ENCODE results near the gene ARFIP1.
"Not testable (repeated sequence)": the region's sequence is repeated elsewhere in the genome, so short reads cannot be mapped to it uniquely, and the experiment has no call there.

The ARFIP1 gene

DNA sequence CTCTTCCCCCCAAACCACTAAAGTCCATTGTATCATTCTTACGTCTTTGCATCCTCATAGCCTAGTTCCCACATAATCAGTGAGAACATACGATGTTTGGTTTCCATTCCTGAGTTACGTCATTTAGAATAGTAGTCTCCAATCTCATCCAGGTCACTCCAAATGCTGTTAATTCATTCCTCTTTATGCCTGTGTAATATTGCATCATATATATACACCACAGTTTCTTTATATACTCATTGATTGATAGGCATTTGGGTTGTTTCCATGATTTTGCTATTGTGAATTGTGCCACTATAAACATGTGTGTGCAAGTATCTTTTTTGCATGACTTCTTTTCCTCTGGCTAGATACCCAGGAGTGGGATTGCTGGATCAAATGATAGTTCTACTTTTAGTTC lies 57.2 kb downstream of the ARFIP1 start:
- no peak overlapping the region for H3K4me3 ChIP-seq (ENCODE audit: low read depth, low read length)
- TF ChIP-seq, protein P1, sequence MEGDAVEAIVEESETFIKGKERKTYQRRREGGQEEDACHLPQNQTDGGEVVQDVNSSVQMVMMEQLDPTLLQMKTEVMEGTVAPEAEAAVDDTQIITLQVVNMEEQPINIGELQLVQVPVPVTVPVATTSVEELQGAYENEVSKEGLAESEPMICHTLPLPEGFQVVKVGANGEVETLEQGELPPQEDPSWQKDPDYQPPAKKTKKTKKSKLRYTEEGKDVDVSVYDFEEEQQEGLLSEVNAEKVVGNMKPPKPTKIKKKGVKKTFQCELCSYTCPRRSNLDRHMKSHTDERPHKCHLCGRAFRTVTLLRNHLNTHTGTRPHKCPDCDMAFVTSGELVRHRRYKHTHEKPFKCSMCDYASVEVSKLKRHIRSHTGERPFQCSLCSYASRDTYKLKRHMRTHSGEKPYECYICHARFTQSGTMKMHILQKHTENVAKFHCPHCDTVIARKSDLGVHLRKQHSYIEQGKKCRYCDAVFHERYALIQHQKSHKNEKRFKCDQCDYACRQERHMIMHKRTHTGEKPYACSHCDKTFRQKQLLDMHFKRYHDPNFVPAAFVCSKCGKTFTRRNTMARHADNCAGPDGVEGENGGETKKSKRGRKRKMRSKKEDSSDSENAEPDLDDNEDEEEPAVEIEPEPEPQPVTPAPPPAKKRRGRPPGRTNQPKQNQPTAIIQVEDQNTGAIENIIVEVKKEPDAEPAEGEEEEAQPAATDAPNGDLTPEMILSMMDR (IDR thresholded peaks at IDR 0.05; ENCODE audit: low read depth, low read length, missing control alignments), result no peak
- DNase-seq (ENCODE audit: low read depth), result no peak

DNA sequence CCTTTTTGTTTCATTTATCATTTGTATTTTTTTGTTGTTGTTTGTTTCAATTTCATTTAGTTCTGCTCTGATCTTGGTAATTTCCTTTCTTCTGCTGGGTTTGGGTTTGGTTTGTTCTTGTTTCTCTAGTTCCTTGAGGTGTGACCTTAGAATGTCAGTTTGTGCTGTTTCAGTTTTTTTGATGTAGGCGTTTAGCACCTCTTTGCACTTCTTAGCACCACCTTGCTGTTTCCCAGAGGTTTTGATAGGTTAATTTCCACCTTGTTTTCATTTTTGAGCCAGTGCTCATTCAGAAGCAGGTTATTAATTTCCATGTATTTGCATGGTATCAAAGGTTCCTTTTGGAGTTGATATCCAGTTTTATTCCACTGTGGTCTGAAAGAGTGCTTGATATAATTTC lies 60.0 kb downstream of the ARFIP1 start:
- DNase-seq (ENCODE audit: low read depth), result not testable (repeated sequence)

DNA sequence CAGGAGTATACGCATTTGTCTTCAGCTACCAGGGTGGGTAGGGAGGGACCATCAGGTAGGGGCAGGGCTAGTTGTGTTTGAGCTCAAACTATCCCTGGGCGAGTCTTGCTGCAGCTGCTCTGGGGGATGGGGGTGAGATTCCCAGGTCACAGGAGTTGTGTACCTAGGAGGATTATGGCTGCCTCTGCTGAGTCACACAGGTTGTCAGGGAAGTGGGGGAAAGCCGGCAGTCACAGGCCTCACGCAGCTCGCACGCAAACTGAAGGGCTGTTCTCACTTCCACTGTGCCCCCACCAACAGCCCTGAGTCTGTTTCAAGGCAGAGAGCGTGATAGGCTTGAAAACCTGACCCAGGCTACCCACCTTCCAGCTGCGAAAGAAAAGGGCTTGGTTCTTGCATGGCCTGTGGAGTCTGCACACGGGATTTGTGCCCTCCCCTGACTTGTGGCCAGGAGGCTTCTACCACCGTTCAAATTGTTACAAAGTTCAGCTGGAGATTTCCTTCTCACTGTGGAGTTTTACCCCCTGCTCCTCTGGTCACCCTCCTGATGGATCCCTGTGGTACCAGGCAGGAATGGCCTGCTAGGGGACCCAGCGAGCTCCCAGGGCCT lies 63.8 kb downstream of the ARFIP1 start:
- DNase-seq (ENCODE audit: low read depth), result no peak
- TF ChIP-seq, protein P1 (IDR thresholded peaks at IDR 0.05; ENCODE audit: low read depth, low read length, missing control alignments), result no peak
- no peak overlapping the region for H3K4me3 ChIP-seq (ENCODE audit: low read depth, low read length)

More for the DNA sequence above, 60.0 kb downstream of the ARFIP1 start:
- not testable (repeated sequence) for H3K4me3 ChIP-seq (ENCODE audit: low read depth, low read length)

DNA sequence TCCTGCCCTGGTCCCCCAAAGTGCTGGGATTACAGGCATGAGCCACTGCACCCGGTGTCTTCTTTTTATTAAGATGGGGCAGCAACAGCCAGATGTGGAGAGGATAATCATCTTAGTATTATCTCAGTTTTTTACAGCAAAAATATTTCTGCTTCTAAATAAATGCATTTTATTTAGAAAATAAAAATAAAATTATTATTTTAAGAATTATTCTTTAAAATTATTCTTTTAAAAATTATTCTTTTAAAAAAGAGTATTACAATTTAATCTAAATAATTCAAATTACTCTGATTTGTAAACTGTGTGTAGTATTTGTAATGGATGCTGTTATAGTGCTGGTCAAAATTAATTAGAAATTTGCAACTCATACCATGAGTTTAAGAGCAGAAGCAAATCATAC lies 67.6 kb downstream of the ARFIP1 start:
- no peak overlapping the region for H3K4me3 ChIP-seq (ENCODE audit: low read depth, low read length)
- TF ChIP-seq, protein P1 (IDR thresholded peaks at IDR 0.05; ENCODE audit: low read depth, low read length, missing control alignments), result no peak
- no peak for DNase-seq (ENCODE audit: low read depth)

DNA sequence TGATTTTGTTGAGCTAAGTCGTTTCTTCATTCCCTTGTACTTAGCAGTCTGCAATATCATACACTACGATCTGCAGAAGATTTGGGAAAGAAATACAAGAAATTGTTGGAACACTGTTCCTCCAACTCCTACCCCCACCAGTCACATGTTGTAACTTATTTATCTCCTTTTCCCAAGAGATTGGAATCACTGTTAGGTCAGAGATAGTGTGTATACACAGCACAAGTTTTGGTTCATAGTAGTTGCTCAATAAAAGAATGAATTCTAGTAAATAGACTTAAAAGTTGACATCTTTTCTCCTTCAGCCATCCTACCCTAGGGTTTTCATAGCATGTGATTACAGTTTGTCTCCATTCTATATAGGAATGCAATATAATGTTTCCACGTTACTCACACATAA lies 68.8 kb downstream of the ARFIP1 start:
- H3K4me3 ChIP-seq (ENCODE audit: low read depth, low read length), result no peak overlapping the region
- TF ChIP-seq, protein P1 (IDR thresholded peaks at IDR 0.05; ENCODE audit: low read depth, low read length, missing control alignments), result no peak
- DNase-seq (ENCODE audit: low read depth), result no peak

DNA sequence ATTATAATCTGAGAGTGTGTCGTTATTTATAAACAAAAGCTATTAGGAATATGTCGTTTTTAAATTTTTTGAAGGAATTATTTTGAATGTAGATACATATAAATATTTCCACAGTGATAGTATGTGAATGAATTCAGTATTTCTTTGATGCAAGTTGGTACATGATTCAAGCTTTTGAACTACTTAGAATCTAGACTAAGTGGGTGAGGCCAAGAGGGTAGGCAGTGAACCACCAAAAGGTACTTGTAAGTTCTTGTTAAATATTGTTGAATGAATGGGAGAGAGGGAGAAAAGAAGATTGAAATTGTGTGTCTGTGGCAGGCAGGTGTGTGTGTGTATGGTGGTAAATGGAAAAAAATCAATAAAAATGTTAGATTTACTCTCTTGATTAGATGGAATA lies 69.6 kb downstream of the ARFIP1 start:
- no peak for DNase-seq (ENCODE audit: low read depth)
- TF ChIP-seq, protein P1 (IDR thresholded peaks at IDR 0.05; ENCODE audit: low read depth, low read length, missing control alignments), result no peak
- no peak overlapping the region for H3K4me3 ChIP-seq (ENCODE audit: low read depth, low read length)

DNA sequence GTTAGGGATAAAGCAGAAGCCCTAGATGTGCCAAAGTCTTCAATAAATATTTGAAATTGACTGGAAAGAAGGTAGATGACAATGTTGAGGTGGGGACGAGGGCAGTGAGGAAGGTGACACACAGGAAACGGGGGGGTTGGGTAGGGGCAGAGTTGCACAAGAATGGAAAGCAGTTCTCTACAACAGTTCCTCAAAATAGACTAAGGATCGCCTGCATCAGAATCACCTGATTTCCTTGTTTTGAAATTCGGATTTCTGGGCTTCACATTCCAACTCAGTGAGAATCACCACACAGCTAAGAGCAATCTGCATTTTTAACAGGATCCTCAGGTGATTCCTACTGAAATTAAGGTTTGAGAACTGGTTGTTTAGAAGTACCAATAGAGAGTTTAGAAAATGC lies 70.6 kb downstream of the ARFIP1 start:
- no peak overlapping the region for H3K4me3 ChIP-seq (ENCODE audit: low read depth, low read length)
- TF ChIP-seq, protein P1 (IDR thresholded peaks at IDR 0.05; ENCODE audit: low read depth, low read length, missing control alignments), result no peak
- DNase-seq (ENCODE audit: low read depth), result no peak
